Lung (tissue), 12 donors: Measurements from ENCODE around the gene CARD8. TPM values are rescaled to one million over a fixed set of nuclear protein-coding genes. Genes with fewer than 3 reads are reported as not detected.

Source experiments
- ATAC-seq: fragments of 200-7000 bp; cut with Tn5 transposase; one replicate; pipeline ENCODE4 v1.9.1; 2020; ENCODE audit warnings: moderate number of reproducible peaks; ENCODE audit not compliant: insufficient read depth, low FRiP score
- DNase-seq, 3 donors: peaks; one replicate each; pipeline ENCODE4 v3.0.0-alpha.2; 2013 to 2017
- H3K27ac ChIP-seq, 2 donors: one replicate each; pipeline ENCODE4 v1.5.1; 2013; ENCODE audit warnings: mild to moderate bottlenecking in 2 of 2, moderate library complexity in 2 of 2, control low read depth in 1 of 2, inconsistent platforms in 1 of 2, low read depth in 1 of 2, low read length in 1 of 2
- H3K27me3 ChIP-seq, 3 donors: one replicate each; pipeline ENCODE4 v1.5.1; 2013; ENCODE audit warnings: low read length in 2 of 3; ENCODE audit not compliant: control insufficient read depth in 3 of 3, insufficient read depth in 3 of 3
- H3K36me3 ChIP-seq, 4 donors: one replicate each; pipeline ENCODE4 v1.5.1; 2013; ENCODE audit warnings: low read length in 4 of 4, mild to moderate bottlenecking in 1 of 4, moderate library complexity in 1 of 4; ENCODE audit not compliant: control insufficient read depth in 4 of 4, insufficient read depth in 4 of 4
- H3K4me1 ChIP-seq, 5 donors: one replicate each; pipeline ENCODE4 v1.5.1; 2013; ENCODE audit warnings: low read length in 5 of 5, mild to moderate bottlenecking in 2 of 5, moderate library complexity in 1 of 5; ENCODE audit not compliant: control insufficient read depth in 5 of 5, insufficient read depth in 5 of 5
- H3K4me3 ChIP-seq: one replicate; pipeline ENCODE4 v1.5.1; 2013; ENCODE audit warnings: mild to moderate bottlenecking, control low read depth, moderate library complexity
- H3K9ac ChIP-seq, 2 donors: one replicate each; pipeline ENCODE4 v1.5.1; 2013; ENCODE audit warnings: low read length in 2 of 2, control low read depth in 1 of 2; ENCODE audit not compliant: insufficient read depth in 1 of 2
- H3K9me3 ChIP-seq, 4 donors: one replicate each; pipeline ENCODE4 v1.5.1; 2013; ENCODE audit warnings: low read length in 3 of 4, mild to moderate bottlenecking in 1 of 4, moderate library complexity in 1 of 4; ENCODE audit not compliant: control insufficient read depth in 4 of 4, insufficient read depth in 3 of 4
- CTCF ChIP-seq: IDR thresholded peaks from 2 replicates; pipeline ENCODE4 v1.5.1; 2012; ENCODE audit warnings: mild to moderate bottlenecking; ENCODE audit errors: control extremely low read depth, extremely low read depth
- WGBS, 2 donors: extraction: QIAGEN DNeasy Blood & Tissue Kit; methylation state at CpG; one replicate each; pipeline ENCODE4 v1.1.7; 2013; 5-methylcytosine and 5-hydroxymethylcytosine counted together
- polyA plus RNA-seq, 2 donors: library from polyadenylated mRNA; stranded (reverse); fragments of 200-250 nt; gene quantifications; one replicate each; pipeline ENCODE4 v1.2.1, GENCODE V29; 2013
- total RNA-seq, 2 donors: library from RNA; depleted of rRNA in 1 of 2; stranded (reverse); fragments of >200 nt in 1 of 2; gene quantifications; one replicate each; pipeline ENCODE4 v1.2.1, GENCODE V29; 2014 to 2021
- donor health status: control.
- donor health status: control.
- donor health status: Bipolar disorder and iron deficiency.
- donor health status: healthy.
- donor health status: DM: yes; HTN: yes; CAD: no.

The CARD8 gene
- total and polyA plus RNA-seq, 4 donors: 43.0 to 114 (median 53.2) TPM

- peak; percentile 77 for ATAC-seq
- Histone ChIP-seq H3K27me3 (no peaks in the 10 kb centered on the region), H3K9me3 (no peaks in the 10 kb centered on the region), H3K36me3 (peaks cover 0 to 14% (median 8%) of the 10 kb centered on the region in 4 donors), H3K27ac (no peak overlapping the region), H3K4me3 (no peak overlapping the region), H3K4me1 (peaks cover 0 to 9% (median 0%) of the 10 kb centered on the region in 5 donors), H3K9ac (peak overlapping the region in 1 of 2 donors; percentile 46)
- peak; percentile 90 to 93 (median 91) for DNase-seq
- WGBS, 2 donors: 2% methylated on average over 45 of the region's 45 CpGs
- peak; percentile 92 for TF ChIP-seq CTCF
Observed at GRCh38 chr19:48290771-48291488, 35.2 kb upstream of the CARD8 start.

- peak; percentile 53 to 61 (median 58) for DNase-seq
Observed at GRCh38 chr19:48290401-48290770, 34.7 kb upstream of the CARD8 start.

DNA sequence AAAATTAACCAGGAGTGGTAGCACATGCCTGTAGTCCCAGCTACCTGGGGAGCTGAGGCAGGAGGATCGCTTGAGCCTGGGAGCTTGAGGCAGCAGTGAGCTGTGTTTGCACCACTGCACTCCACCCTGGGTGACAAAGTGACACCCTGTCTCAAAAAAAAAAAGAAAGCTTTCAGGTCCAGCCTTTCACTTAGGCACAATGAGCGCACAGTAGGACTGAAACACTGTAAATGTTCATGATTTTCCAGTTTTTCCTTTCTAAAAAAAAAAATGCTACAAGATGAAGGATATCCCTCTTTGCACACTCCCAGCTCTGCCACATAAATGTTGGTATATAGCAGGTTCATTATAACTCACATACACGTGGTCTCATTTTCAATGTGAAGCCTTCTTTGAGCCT, 32.0 kb upstream of the CARD8 start:
- peaks cover 0 to 5% (median 2%) of the 10 kb centered on the region in 4 donors for H3K9me3 ChIP-seq
- WGBS, 2 donors: 95 to 97% methylated on average over 3 of the region's 3 CpGs
- ATAC-seq: no peak
- H3K36me3 ChIP-seq: peaks cover 2 to 34% (median 19%) of the 10 kb centered on the region in 4 donors
- no peaks in the 10 kb centered on the region for H3K27me3 ChIP-seq
- DNase-seq: no peak
- peaks cover 0 to 9% (median 0%) of the 10 kb centered on the region in 5 donors for H3K4me1 ChIP-seq
- H3K27ac ChIP-seq: no peak overlapping the region
- no peak overlapping the region for H3K4me3 ChIP-seq
- H3K9ac ChIP-seq: no peak overlapping the region
- no peak for TF ChIP-seq CTCF

More at GRCh38 chr19:48290401-48290770, 34.7 kb upstream of the CARD8 start:
- ATAC-seq: no peak
- H3K9ac ChIP-seq: no peak overlapping the region
- TF ChIP-seq CTCF: no peak
- H3K4me3 ChIP-seq: no peak overlapping the region
- peaks cover 0 to 9% (median 0%) of the 10 kb centered on the region in 5 donors for H3K4me1 ChIP-seq
- H3K27me3 ChIP-seq: no peaks in the 10 kb centered on the region
- no peaks in the 10 kb centered on the region for H3K9me3 ChIP-seq
- WGBS, 2 donors: 16 to 24% methylated on average over 10 of the region's 10 CpGs
- peaks cover 0 to 19% (median 12%) of the 10 kb centered on the region in 4 donors for H3K36me3 ChIP-seq
- H3K27ac ChIP-seq: no peak overlapping the region

GRCh38 chr19:48284896-48285295, 29.2 kb upstream of the CARD8 start:
- Histone ChIP-seq H3K9ac (no peak overlapping the region), H3K27ac (no peak overlapping the region), H3K27me3 (no peaks in the 10 kb centered on the region), H3K4me1 (no peaks in the 10 kb centered on the region), H3K9me3 (peaks cover 0 to 5% (median 2%) of the 10 kb centered on the region in 4 donors), H3K36me3 (peaks cover 2 to 43% (median 23%) of the 10 kb centered on the region in 4 donors), H3K4me3 (no peak overlapping the region)
- ATAC-seq: no peak
- DNase-seq: no peak
- 83 to 86% methylated on average over 4 of the region's 4 CpGs for WGBS, 2 donors
- TF ChIP-seq CTCF: no peak
